Adrenal gland (tissue), 12 donors: ENCODE results near the gene LRP2BP. TPM values are rescaled to one million over a fixed set of nuclear protein-coding genes. Genes with fewer than 3 reads are reported as not detected.

Experiments used
- DNase-seq, 7 donors: peaks; one replicate each; pipeline ENCODE4 v3.0.0-alpha.2; 2019 to 2020
- H3K27ac ChIP-seq, 5 donors: fragments of 200-600 bp; sonication (generic) in 4 of 5; 1 replicate in 3 of 5; 2 replicates in 2 of 5; pipeline versions ENCODE4 v1.5.1 to v1.8.0; 2016 to 2020; ENCODE audit warnings: mild to moderate bottlenecking in 1 of 5
- H3K27me3 ChIP-seq: fragments of 200-600 bp; 2 replicates; pipeline ENCODE4 v1.8.0; 2021
- H3K36me3 ChIP-seq, 2 donors: fragments of 200-600 bp; replicated peaks in 1 of 2; 1 replicate in 1 of 2; 2 replicates in 1 of 2; pipeline versions ENCODE4 v1.5.1 to v1.8.0; 2018 to 2022
- H3K4me1 ChIP-seq, 2 donors: fragments of 200-600 bp; replicated peaks in 1 of 2; 1 replicate in 1 of 2; 2 replicates in 1 of 2; pipeline versions ENCODE4 v1.5.1 to v1.8.0; 2018 to 2021
- H3K4me3 ChIP-seq, 4 donors: fragments of 200-600 bp; sonication (generic) in 3 of 4; one replicate each; pipeline ENCODE4 v1.5.1; 2016 to 2018
- H3K9me3 ChIP-seq, 3 donors: fragments of 200-600 bp; sonication (generic) in 1 of 3; replicated peaks in 1 of 3; 1 replicate in 2 of 3; 2 replicates in 1 of 3; pipeline versions ENCODE4 v1.5.1 to v1.8.0; 2016 to 2021
- POLR2A ChIP-seq, 2 donors: fragments of 450-650 bp; IDR thresholded peaks; one replicate each; pipeline ENCODE4 v1.6.1; 2017; ENCODE audit warnings: antibody characterized with exemption in 2 of 2, mild to moderate bottlenecking in 2 of 2, moderate library complexity in 1 of 2
- whole genome bisulfite sequencing, 4 donors: extraction: QIAGEN DNeasy Blood & Tissue Kit in 2 of 4; methylation state at CpG; one replicate each; pipeline versions ENCODE4 v1.1.5 to v1.1.7; 2013 to 2017; 5-methylcytosine and 5-hydroxymethylcytosine counted together
- intact Hi-C, 2 donors: fragments of 100-400 bp; cut with DNase I; formaldehyde crosslinking; loops; one replicate each; pipeline versions ENCODE4 v1.14.1 to v1.15.0; 2022 to 2023
- polyA plus RNA-seq, 3 donors: library from polyadenylated mRNA; stranded (reverse); fragments of 200-250 nt in 2 of 3; fragments of 350-450 nt in 1 of 3; fragmentation: Illumina TruSeq in 1 of 3; extraction: RNeasy Lipid Tissue Mini Kit (QIAGEN cat#74804) in 1 of 3; gene quantifications; one replicate each; pipeline ENCODE4 v1.2.3, GENCODE V29; 2013 to 2014
- total RNA-seq, 9 donors: library from RNA; depleted of rRNA in 4 of 9; stranded (reverse); fragments of >200 nt in 4 of 9; fragments of 120-200 nt in 1 of 9; fragmentation: NEBNext Ultra II Directional in 1 of 9; extraction: Animal tissue kit (Norgen Biotek cat#: 25700) in 1 of 9; gene quantifications; one replicate each; pipeline versions ENCODE4 v1.1.0 to v1.2.4, GENCODE V29; 2013 to 2023
- TF ChIP-seq, protein P1 (sequence below), 6 experiments: fragments of 450-650 bp in 4 of 6; fragments of 200-600 bp in 2 of 6; sonication (generic) in 1 of 6; IDR thresholded peaks; 1 replicate in 5 of 6; 2 replicates in 1 of 6; pipeline versions ENCODE4 v1.5.1 to v1.8.0; 2016 to 2021; ENCODE audit warnings: antibody characterized with exemption in 6 of 6, mild to moderate bottlenecking in 2 of 6, moderate library complexity in 1 of 6
- donor health status: healthy with polysubstance abuse.
- donor health status: Bipolar disorder and iron deficiency.
- donor health status: DM: yes; HTN: yes; CAD: no.
- donor health status: DM: no; HTN: no; CAD: no.
- donor health status: DM: no; HTN: no; CAD: no.
- donor health status: DM: yes; HTN: yes; CAD: no.

Gene LRP2BP
- total and polyA plus RNA-seq, 12 donors, result 0.14 to 1.8 (median 0.89) TPM; not detected in 1

DNA sequence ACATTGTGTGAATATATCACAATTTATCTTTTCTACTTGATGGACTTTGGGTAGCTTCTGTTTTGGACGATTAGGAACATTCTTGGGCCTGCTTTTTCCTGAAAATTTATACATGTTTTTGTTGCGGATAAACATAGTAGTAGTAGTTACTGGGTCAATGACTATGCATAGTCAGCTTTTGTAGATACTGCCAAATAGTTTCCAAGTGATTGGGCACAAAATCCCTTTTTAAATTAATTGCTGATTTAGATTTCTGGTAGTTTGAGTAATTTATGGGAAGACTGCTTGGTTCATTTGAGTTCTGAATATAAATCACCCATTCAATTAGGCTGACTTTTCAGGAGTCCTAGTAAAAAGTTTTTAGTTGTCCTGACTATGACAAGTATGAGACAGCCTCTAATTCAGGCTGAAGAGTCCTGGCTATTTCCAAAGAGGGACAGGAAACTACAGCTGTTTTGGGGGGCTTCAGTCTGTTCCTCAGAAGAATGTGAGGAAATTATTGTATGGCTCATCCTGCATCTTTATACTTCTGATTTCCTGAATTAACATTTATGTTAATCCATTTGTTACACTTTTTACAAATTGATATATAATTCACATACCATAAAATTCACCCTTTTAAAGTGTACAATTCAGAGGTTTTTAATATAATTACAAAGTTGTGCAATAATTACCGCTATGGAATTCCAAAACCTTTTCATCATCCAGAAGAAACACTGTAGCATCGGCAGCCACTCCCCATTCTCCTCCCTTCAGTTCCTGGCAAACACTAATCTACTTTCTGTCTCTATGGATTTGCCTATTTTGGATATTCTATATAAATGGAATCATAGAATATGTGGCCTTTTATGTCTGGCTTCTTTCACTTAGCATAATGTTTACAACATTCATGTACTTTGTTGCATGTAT is 14.2 kb downstream of the LRP2BP start:
- 49 to 59% (median 55%) methylated on average over 4 of the region's 4 CpGs for WGBS, 4 donors
- no peaks in the 10 kb centered on the region for H3K36me3 ChIP-seq
- TF ChIP-seq POLR2A (IDR thresholded peaks at IDR 0.05), result no peak
- TF ChIP-seq, protein P1, sequence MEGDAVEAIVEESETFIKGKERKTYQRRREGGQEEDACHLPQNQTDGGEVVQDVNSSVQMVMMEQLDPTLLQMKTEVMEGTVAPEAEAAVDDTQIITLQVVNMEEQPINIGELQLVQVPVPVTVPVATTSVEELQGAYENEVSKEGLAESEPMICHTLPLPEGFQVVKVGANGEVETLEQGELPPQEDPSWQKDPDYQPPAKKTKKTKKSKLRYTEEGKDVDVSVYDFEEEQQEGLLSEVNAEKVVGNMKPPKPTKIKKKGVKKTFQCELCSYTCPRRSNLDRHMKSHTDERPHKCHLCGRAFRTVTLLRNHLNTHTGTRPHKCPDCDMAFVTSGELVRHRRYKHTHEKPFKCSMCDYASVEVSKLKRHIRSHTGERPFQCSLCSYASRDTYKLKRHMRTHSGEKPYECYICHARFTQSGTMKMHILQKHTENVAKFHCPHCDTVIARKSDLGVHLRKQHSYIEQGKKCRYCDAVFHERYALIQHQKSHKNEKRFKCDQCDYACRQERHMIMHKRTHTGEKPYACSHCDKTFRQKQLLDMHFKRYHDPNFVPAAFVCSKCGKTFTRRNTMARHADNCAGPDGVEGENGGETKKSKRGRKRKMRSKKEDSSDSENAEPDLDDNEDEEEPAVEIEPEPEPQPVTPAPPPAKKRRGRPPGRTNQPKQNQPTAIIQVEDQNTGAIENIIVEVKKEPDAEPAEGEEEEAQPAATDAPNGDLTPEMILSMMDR (IDR thresholded peaks at IDR 0.05), result no peak
- no peak overlapping the region for H3K27ac ChIP-seq
- no peak for DNase-seq
- no peaks in the 10 kb centered on the region for H3K9me3 ChIP-seq
- no peak overlapping the region for H3K4me3 ChIP-seq
- intact Hi-C loops, result no loop called here
- no peaks in the 10 kb centered on the region for H3K27me3 ChIP-seq
- H3K4me1 ChIP-seq, result no peaks in the 10 kb centered on the region

DNA sequence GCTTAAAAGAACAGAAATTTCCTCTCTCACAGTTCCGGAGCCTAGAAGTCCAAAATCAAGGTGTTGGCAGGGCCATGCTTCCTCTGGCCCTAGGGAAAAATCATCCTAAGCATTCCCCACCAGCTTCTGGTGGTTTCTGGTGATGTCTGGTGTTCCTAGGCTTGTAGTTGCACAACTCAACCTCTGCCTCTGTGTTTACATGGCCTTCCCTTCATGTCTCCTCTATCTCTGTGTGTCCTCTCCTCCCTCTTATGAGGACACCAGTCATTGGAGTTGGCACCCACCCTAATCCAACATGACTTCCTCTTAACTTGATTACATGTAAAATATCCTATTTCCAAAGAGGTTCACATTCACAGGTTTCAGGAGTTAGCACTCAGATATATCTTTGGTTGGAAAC is 15.4 kb downstream of the LRP2BP start:
- Histone ChIP-seq H3K9me3 (no peaks in the 10 kb centered on the region), H3K4me1 (no peaks in the 10 kb centered on the region), H3K4me3 (no peak overlapping the region), H3K36me3 (no peaks in the 10 kb centered on the region), H3K27ac (no peak overlapping the region), H3K27me3 (no peaks in the 10 kb centered on the region)
- intact Hi-C loops, result no loop called here
- no peak for TF ChIP-seq POLR2A (IDR thresholded peaks at IDR 0.05)
- TF ChIP-seq, protein P1 (IDR thresholded peaks at IDR 0.05), result no peak
- no peak for DNase-seq
- WGBS, 4 donors, result 82 to 100% (median 91%) methylated on average over 1 of the region's 1 CpG

DNA sequence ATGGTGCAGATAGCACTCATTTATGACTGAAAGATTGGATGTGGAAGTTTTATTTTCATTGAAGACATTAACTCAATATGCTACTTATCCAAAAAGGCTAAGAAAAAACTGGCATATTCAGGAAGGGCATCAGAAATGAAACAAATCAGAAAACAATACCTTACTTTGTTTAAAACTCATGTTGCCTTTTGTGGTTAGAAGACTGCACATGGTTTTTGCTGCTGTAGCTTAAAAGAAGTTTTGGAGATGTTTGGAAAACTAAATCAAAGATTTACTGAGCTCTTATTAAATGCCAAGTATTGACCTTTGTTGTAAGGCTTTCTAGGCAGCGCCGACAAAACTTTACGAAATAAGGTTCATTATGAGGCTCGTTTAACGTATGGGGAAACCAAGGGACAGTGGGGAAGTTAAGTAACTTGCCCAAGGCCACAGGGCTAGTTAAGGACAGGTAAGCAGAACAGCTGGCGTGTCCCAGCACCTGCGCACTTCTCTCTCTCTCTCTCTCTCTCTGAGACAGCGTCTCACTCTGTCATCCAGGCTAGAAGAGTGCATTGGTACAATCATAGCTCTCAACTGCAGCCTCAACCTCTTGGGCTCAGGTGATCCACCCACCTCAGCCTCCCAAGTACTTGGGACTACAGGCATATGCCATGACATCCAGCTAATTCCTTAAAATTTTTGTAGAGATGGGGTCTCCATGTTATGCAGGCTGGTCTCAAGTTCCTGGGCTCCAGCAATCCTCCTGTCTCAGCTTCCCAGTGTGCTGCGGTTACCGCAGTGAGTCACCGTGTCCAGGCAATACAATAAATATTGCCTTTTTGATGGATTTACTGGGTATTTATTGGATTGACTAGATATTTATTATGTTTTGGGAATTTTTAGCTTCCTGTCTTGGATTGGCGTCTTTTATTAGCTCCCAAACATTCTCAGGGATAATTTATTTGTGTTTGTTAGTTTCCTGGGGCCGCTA is 16.1 kb downstream of the LRP2BP start:
- Histone ChIP-seq H3K36me3 (no peaks in the 10 kb centered on the region), H3K4me1 (no peaks in the 10 kb centered on the region), H3K27me3 (no peaks in the 10 kb centered on the region), H3K4me3 (no peak overlapping the region), H3K9me3 (no peaks in the 10 kb centered on the region), H3K27ac (no peak overlapping the region)
- TF ChIP-seq, protein P1 (IDR thresholded peaks at IDR 0.05), result no peak
- TF ChIP-seq POLR2A (IDR thresholded peaks at IDR 0.05), result no peak
- 94 to 97% (median 95%) methylated on average over 13 of the region's 13 CpGs for WGBS, 4 donors
- DNase-seq, result no peak
- intact Hi-C loops, result no loop called here

DNA sequence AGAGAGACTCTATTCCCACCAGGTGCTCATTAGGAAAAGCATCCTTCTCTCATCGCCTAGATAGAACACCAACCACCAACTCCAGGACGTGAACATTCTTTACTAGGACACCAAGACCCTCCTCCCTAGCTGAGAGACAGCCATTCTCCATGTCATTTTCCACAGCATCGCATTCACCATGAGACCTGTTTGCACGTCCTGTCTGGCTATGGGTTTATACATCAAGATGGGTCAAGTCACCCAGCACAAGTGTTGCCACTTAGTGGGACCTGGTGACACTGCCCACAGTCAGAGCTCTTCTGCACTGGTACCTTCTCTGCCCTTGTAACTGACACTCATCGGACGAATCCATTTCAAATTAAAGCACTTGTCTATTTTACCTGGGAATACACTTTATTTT is 17.5 kb downstream of the LRP2BP start:
- no peak overlapping the region for H3K27ac ChIP-seq
- H3K9me3 ChIP-seq, result no peaks in the 10 kb centered on the region
- TF ChIP-seq, protein P1 (IDR thresholded peaks at IDR 0.05), result no peak
- TF ChIP-seq POLR2A (IDR thresholded peaks at IDR 0.05), result no peak
- H3K4me3 ChIP-seq, result no peak overlapping the region
- DNase-seq, result no peak
- WGBS, 4 donors, result 82 to 97% (median 89%) methylated on average over 6 of the region's 6 CpGs
- no peaks in the 10 kb centered on the region for H3K36me3 ChIP-seq
- no peaks in the 10 kb centered on the region for H3K4me1 ChIP-seq
- no peaks in the 10 kb centered on the region for H3K27me3 ChIP-seq
- intact Hi-C loops, result no loop called here
